ENCODE results near the gene OXSR1.
"Not testable (repeated sequence)": the region's sequence is repeated elsewhere in the genome, so short reads cannot be mapped to it uniquely, and the experiment has no call there.

The OXSR1 gene

DNA sequence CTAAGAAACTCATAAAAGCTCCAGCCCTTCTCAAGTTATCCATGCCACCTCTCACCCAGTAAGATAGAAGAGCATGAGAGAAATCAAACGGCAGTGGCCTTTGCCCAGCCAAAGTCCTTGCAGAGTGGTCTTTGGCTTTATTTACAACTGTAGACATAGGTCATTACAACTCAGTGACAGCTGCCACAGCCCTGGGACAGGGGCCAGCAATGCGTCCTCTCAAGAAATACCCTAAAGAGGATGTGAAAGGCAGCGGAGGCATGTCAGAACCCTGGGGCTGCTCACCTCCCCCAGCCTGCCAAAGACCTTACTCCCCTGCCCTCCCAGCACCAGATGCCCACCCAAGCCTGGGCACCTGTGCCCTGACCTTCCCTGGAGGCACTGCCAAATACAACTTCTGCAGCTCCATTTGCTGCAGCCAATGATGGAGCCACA is 34.7 kb upstream of the OXSR1 start:
- no peak overlapping the region for H3K4me3 ChIP-seq (ENCODE audit: insufficient read length, low read depth)
- no peaks in the 10 kb centered on the region for H3K9me3 ChIP-seq (ENCODE audit: insufficient read depth, low read length)
- peaks cover 94% of the 10 kb centered on the region for H3K36me3 ChIP-seq (ENCODE audit: insufficient read depth, insufficient read length, low read length)
- no peak for DNase-seq (ENCODE audit: low read depth, low spot score)
- peaks cover 4% of the 10 kb centered on the region for H3K4me1 ChIP-seq (ENCODE audit: insufficient read depth, insufficient read length)
- TF ChIP-seq SUZ12 (IDR thresholded peaks at IDR 0.05; ENCODE audit: extremely low read depth, insufficient read depth, insufficient read length) (no peak), ZNF274 (IDR thresholded peaks at IDR 0.05; ENCODE audit: low read depth, low read length) (no peak), YY1 (IDR thresholded peaks at IDR 0.05; ENCODE audit: insufficient read depth, insufficient read length) (no peak)
- H3K27me3 ChIP-seq (ENCODE audit: insufficient read depth, insufficient read length) = no peaks in the 10 kb centered on the region
- no peak overlapping the region for H3K9ac ChIP-seq (ENCODE audit: insufficient read length, low read depth)

DNA sequence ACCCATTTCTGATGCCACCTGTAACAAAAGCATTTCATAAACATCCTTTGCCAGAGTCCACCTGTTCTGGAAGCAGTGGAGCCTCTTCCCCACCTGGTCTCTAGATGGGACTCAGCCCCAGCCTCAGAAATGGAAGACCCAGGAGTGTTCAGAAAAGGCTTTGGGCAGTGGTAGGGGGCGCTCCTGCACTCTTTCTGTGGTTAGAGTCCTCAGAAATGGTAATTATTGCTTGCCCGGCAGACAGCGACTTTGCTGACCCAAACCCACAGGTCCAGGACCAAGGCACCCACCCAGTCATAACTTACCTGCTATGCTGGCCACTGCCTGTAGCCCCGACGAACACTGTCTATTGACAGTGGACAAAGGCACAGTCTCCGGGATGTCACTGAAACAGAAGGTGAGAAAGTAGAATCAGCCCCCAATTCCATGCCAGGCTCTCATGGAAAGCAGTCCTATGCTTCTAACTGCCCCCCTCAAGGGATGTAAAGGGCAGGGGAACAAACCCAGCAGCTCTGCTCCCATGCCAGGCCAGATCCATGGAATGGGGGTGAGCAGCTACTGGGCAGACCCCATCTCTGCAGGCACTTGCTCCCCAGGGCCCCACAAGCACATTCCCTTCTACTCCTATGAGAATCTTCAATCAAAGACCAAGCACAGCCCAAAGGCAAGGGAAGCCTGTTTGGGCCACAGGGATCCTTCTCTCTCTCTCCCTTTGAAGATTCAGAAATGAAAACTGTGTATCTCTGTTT is 33.5 kb upstream of the OXSR1 start:
- TF ChIP-seq YY1 (IDR thresholded peaks at IDR 0.05; ENCODE audit: insufficient read depth, insufficient read length) (no peak), SUZ12 (IDR thresholded peaks at IDR 0.05; ENCODE audit: extremely low read depth, insufficient read depth, insufficient read length) (no peak), ZNF274 (IDR thresholded peaks at IDR 0.05; ENCODE audit: low read depth, low read length) (no peak)
- Histone ChIP-seq H3K4me1 (ENCODE audit: insufficient read depth, insufficient read length) (peaks cover 4% of the 10 kb centered on the region), H3K36me3 (ENCODE audit: insufficient read depth, insufficient read length, low read length) (peaks cover 83% of the 10 kb centered on the region), H3K4me3 (ENCODE audit: insufficient read length, low read depth) (no peak overlapping the region), H3K9ac (ENCODE audit: insufficient read length, low read depth) (no peak overlapping the region), H3K9me3 (ENCODE audit: insufficient read depth, low read length) (no peaks in the 10 kb centered on the region), H3K27me3 (ENCODE audit: insufficient read depth, insufficient read length) (no peaks in the 10 kb centered on the region)
- no peak for DNase-seq (ENCODE audit: low read depth, low spot score)

DNA sequence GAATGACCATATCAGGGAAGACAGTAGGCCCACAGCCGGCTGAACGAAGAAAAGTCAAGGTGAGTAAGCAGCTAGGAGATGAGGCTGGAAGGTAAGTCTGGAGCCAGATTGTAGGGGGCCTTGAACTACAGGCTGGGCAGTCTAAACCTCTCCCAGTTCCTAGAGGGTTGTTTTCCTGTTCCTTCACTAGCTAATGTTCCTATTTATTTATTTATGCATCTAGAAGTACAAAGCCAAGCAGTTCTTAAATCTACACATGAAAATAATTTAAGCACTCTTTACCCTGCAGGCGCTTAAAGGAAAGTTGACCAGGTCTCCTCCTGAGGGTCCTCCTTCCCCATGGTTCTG is 32.2 kb upstream of the OXSR1 start:
- no peak for DNase-seq (ENCODE audit: low read depth, low spot score)
- no peak for TF ChIP-seq YY1 (IDR thresholded peaks at IDR 0.05; ENCODE audit: insufficient read depth, insufficient read length)
- no peak for TF ChIP-seq SUZ12 (IDR thresholded peaks at IDR 0.05; ENCODE audit: extremely low read depth, insufficient read depth, insufficient read length)
- no peak for TF ChIP-seq ZNF274 (IDR thresholded peaks at IDR 0.05; ENCODE audit: low read depth, low read length)
- H3K27me3 ChIP-seq (ENCODE audit: insufficient read depth, insufficient read length) = peaks cover 5% of the 10 kb centered on the region
- H3K9ac ChIP-seq (ENCODE audit: insufficient read length, low read depth) = no peak overlapping the region
- H3K36me3 ChIP-seq (ENCODE audit: insufficient read depth, insufficient read length, low read length) = peaks cover 69% of the 10 kb centered on the region
- H3K9me3 ChIP-seq (ENCODE audit: insufficient read depth, low read length) = no peaks in the 10 kb centered on the region
- H3K4me3 ChIP-seq (ENCODE audit: insufficient read length, low read depth) = no peak overlapping the region
- H3K4me1 ChIP-seq (ENCODE audit: insufficient read depth, insufficient read length) = peaks cover 9% of the 10 kb centered on the region

DNA sequence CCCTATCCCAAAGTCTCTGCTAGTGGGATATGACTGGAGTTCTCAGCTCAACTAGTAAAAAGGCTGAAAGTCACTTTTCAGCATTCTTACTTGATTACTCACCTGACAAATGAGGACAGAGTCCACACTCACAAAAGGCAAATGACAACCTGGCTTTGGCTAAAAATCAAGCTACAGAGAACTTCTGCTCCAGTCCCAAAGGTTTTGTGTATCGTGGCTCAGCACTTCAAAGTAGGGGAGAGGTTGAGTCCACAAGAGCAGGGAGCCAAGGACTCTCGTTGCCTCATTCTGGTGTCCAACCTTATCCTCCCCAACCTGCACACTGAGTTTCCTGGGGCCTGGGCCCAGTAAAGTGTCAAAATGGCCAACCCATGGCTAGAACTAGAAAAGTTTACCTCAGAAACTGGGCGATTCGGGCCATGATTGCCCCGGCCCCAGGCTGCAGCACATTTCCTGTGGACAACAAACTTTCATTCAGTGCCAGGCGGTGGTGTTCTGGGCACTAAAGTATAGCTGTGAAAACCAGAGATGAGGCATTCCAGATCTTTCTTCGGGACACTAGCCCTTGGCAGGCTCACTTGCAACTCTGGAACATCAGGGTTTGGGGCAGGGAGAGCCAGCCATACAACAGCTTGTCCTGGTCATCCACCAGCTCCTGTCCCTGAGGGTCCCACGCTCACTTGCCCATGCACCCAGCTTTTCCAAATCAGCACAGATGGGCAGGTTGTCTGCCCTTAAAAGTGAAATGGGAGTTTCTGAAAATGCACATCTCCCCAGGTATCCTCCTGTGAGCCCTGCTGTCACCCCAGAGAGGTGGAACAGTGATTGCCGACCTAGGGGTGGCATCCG is 31.6 kb upstream of the OXSR1 start:
- H3K36me3 ChIP-seq (ENCODE audit: insufficient read depth, insufficient read length, low read length) = peaks cover 64% of the 10 kb centered on the region
- H3K9ac ChIP-seq (ENCODE audit: insufficient read length, low read depth) = no peak overlapping the region
- H3K9me3 ChIP-seq (ENCODE audit: insufficient read depth, low read length) = no peaks in the 10 kb centered on the region
- H3K4me1 ChIP-seq (ENCODE audit: insufficient read depth, insufficient read length) = peaks cover 9% of the 10 kb centered on the region
- H3K27me3 ChIP-seq (ENCODE audit: insufficient read depth, insufficient read length) = peaks cover 10% of the 10 kb centered on the region
- no peak overlapping the region for H3K4me3 ChIP-seq (ENCODE audit: insufficient read length, low read depth)
- no peak for DNase-seq (ENCODE audit: low read depth, low spot score)
- TF ChIP-seq ZNF274 (IDR thresholded peaks at IDR 0.05; ENCODE audit: low read depth, low read length) (no peak), SUZ12 (IDR thresholded peaks at IDR 0.05; ENCODE audit: extremely low read depth, insufficient read depth, insufficient read length) (no peak), YY1 (IDR thresholded peaks at IDR 0.05; ENCODE audit: insufficient read depth, insufficient read length) (no peak)

DNA sequence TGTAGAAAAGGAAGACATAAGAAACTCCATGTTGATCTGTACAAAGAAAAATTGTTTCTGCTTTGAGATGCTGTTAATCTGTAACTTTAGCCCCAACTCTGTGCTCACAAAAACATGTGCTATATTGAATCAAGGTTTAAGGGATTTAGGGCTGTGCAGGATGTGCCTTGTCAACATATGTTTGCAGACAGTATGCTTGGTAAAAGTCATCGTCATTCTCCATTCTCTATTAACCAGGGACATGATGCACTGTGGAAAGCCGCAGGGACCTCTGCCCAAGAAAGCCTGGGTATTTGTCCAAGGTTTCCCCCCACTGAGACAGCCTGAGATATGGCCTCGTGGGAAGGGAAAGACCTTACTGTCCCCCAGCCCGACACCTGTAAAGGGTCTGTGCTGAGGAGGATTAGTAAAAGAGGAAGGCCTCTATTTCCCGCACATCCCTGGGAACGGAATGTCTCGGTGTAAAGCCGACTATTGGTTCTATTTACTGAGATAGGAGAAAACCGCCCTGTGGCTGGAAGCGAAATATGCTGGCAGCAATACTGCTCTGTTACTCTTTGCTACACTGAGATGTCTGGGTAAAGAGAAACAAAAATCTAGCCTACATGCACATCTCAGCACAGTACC is 30.7 kb upstream of the OXSR1 start:
- not testable (repeated sequence) for DNase-seq (ENCODE audit: low read depth, low spot score); H3K4me3 ChIP-seq (ENCODE audit: insufficient read length, low read depth); H3K9ac ChIP-seq (ENCODE audit: insufficient read length, low read depth); H3K9me3 ChIP-seq (ENCODE audit: insufficient read depth, low read length)
- H3K4me1 ChIP-seq (ENCODE audit: insufficient read depth, insufficient read length) = peaks cover 13% of the 10 kb centered on the region
- peaks cover 56% of the 10 kb centered on the region for H3K36me3 ChIP-seq (ENCODE audit: insufficient read depth, insufficient read length, low read length)
- peaks cover 19% of the 10 kb centered on the region for H3K27me3 ChIP-seq (ENCODE audit: insufficient read depth, insufficient read length)

DNA sequence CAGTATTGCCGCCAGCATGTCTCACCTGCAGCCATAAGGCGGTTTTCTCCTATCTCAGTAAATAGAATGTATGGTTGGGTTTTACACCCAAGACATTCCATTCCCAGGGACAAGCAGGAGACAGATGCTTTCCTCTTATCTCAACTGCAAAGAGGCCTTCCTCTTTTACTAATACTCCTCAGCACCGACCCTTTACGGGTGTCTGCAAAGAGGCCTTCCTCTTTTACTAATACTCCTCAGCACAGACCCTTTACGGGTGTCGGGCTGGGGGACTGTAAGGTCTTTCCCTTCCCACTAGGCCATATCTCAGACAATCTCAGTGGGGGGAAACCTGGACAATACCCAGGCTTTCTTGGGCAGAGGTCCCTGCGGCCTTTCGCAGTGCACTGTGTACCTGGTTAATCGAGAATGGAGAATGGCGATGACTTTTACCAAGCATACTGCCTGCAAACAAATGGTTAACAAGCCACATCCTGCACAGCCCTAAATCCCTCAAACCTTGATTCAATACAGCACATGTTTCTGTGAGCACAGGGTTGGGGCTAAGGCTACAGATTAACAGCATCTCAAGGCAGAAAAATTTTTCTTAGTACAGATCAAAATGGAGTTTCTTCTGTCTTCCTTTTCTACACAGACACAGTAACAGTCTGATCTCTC is 29.6 kb upstream of the OXSR1 start:
- Histone ChIP-seq H3K4me1 (ENCODE audit: insufficient read depth, insufficient read length) (peaks cover 18% of the 10 kb centered on the region), H3K27me3 (ENCODE audit: insufficient read depth, insufficient read length) (peaks cover 27% of the 10 kb centered on the region), H3K4me3 (ENCODE audit: insufficient read length, low read depth) (peak overlapping the region; percentile 92), H3K9ac (ENCODE audit: insufficient read length, low read depth) (peak overlapping the region; percentile 94), H3K36me3 (ENCODE audit: insufficient read depth, insufficient read length, low read length) (peaks cover 53% of the 10 kb centered on the region)
- DNase-seq (ENCODE audit: low read depth, low spot score); H3K9me3 ChIP-seq (ENCODE audit: insufficient read depth, low read length): not testable (repeated sequence)

DNA sequence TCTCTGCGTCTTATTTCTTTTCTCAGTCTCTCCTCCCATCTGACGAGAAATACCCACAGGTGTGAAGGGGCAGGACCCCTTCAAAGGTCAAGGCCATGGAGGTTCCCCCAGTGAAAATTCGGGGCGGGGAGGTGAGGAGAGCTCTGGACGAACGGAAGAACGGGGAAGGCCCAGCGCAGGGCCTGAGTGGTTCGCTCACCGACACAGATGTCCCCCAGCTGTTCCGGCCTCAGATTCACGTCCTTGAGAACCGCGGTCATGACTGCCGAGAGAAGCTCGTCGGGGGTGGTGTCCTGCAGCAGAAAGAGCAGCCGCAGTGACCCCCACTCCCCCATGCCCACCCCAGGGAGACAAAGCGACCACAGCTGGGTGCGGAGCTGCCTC is 29.0 kb upstream of the OXSR1 start:
- H3K9me3 ChIP-seq (ENCODE audit: insufficient read depth, low read length) = no peaks in the 10 kb centered on the region
- no peak for DNase-seq (ENCODE audit: low read depth, low spot score)
- peak overlapping the region; percentile 92 for H3K4me3 ChIP-seq (ENCODE audit: insufficient read length, low read depth)
- H3K4me1 ChIP-seq (ENCODE audit: insufficient read depth, insufficient read length) = peaks cover 18% of the 10 kb centered on the region
- peaks cover 27% of the 10 kb centered on the region for H3K27me3 ChIP-seq (ENCODE audit: insufficient read depth, insufficient read length)
- H3K36me3 ChIP-seq (ENCODE audit: insufficient read depth, insufficient read length, low read length) = peaks cover 53% of the 10 kb centered on the region
- TF ChIP-seq ZNF274 (IDR thresholded peaks at IDR 0.05; ENCODE audit: low read depth, low read length) (no peak), SUZ12 (IDR thresholded peaks at IDR 0.05; ENCODE audit: extremely low read depth, insufficient read depth, insufficient read length) (no peak), YY1 (IDR thresholded peaks at IDR 0.05; ENCODE audit: insufficient read depth, insufficient read length) (no peak)
- H3K9ac ChIP-seq (ENCODE audit: insufficient read length, low read depth) = peak overlapping the region; percentile 94

All from NT2/D1 (cell line).